Suprapubic skin (tissue), 3 donors: ENCODE results near the gene DIABLO.

Experiments used
- POLR2AphosphoS5 ChIP-seq, 3 donors: sonication (generic); formaldehyde crosslinking; IDR thresholded peaks; one replicate each; pipeline ENCODE4 v1.6.1; 2017; ENCODE audit warnings: antibody characterized with exemption in 3 of 3
- TF ChIP-seq, protein P1 (sequence below), 2 donors: fragments of 200-600 bp in 1 of 2; fragments of 450-650 bp in 1 of 2; sonication (generic) in 1 of 2; IDR thresholded peaks; one replicate each; pipeline ENCODE4 v1.5.1; 2016 to 2019; ENCODE audit warnings: antibody characterized with exemption in 2 of 2, mild to moderate bottlenecking in 1 of 2, moderate library complexity in 1 of 2

DNA sequence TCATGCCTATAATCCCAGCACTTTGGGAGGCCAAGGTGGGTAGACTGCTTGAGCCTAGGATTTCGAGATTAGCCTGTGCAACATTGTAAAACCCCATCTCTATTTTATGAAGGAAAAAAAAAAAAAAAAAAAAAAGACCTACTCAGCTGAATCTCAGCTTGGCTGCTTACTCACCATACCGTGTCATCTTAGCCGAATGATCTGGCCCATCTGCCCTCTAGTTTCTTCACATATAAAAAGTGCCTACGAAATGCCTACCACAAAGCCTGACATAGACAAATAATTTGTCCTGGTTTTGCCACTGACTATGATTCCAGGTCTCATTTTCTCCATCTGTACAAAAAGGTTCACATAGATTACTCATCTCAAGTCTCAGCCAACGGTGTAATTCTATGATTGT, 10.1 kb downstream of the DIABLO start:
- TF ChIP-seq, protein P1, sequence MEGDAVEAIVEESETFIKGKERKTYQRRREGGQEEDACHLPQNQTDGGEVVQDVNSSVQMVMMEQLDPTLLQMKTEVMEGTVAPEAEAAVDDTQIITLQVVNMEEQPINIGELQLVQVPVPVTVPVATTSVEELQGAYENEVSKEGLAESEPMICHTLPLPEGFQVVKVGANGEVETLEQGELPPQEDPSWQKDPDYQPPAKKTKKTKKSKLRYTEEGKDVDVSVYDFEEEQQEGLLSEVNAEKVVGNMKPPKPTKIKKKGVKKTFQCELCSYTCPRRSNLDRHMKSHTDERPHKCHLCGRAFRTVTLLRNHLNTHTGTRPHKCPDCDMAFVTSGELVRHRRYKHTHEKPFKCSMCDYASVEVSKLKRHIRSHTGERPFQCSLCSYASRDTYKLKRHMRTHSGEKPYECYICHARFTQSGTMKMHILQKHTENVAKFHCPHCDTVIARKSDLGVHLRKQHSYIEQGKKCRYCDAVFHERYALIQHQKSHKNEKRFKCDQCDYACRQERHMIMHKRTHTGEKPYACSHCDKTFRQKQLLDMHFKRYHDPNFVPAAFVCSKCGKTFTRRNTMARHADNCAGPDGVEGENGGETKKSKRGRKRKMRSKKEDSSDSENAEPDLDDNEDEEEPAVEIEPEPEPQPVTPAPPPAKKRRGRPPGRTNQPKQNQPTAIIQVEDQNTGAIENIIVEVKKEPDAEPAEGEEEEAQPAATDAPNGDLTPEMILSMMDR (IDR thresholded peaks at IDR 0.05): no peak
- TF ChIP-seq POLR2AphosphoS5 (IDR thresholded peaks at IDR 0.05): no peak
